GM23338 (cell line): ENCODE measurements around the gene KLHL18. TPM values are rescaled to one million over a fixed set of nuclear protein-coding genes. Genes with fewer than 3 reads are reported as not detected.
A peak's percentile ranks its signal among the peaks of the same experiment; 100 is the strongest.

Source experiments
- ATAC-seq: fragments of 200-7000 bp; cut with Tn5 transposase; 3 replicates; pipeline ENCODE4 v1.9.1; 2020
- DNase-seq: peaks from one replicate; pipeline ENCODE4 v3.0.0-alpha.2; 2015; ENCODE audit warnings: low spot score
- H2AFZ ChIP-seq: fragments of 200-600 bp; sonication (generic); 2 replicates; pipeline ENCODE4 v1.8.0; 2016; ENCODE audit warnings: antibody characterized with exemption, mild to moderate bottlenecking, moderate library complexity
- H3F3A ChIP-seq: fragments of 200-600 bp; sonication (generic); replicated peaks from 2 replicates; pipeline ENCODE4 v1.8.0; 2017; ENCODE audit warnings: antibody characterized with exemption, mixed run types, low read depth
- H3K27ac ChIP-seq: fragments of 200-600 bp; sonication (generic); 2 replicates; pipeline ENCODE4 v1.6.1; 2016; ENCODE audit warnings: low read depth
- H3K27me3 ChIP-seq: fragments of 200-600 bp; sonication (generic); 2 replicates; pipeline ENCODE4 v1.8.0; 2016; ENCODE audit warnings: mild to moderate bottlenecking, mixed run types, moderate library complexity; ENCODE audit not compliant: insufficient read depth
- H3K36me3 ChIP-seq: fragments of 200-600 bp; sonication (generic); 2 replicates; pipeline ENCODE4 v1.8.0; 2016; ENCODE audit warnings: mild to moderate bottlenecking; ENCODE audit not compliant: insufficient read depth
- H3K4me1 ChIP-seq: fragments of 200-600 bp; sonication (generic); 2 replicates; pipeline ENCODE4 v1.8.0; 2016; ENCODE audit warnings: mild to moderate bottlenecking, moderate library complexity; ENCODE audit not compliant: insufficient read depth
- H3K4me2 ChIP-seq: fragments of 200-600 bp; sonication (generic); 2 replicates; pipeline ENCODE4 v1.7.1; 2017; ENCODE audit warnings: mixed run types
- H3K4me3 ChIP-seq: fragments of 200-600 bp; sonication (generic); 2 replicates; pipeline ENCODE4 v1.6.1; 2016; ENCODE audit warnings: mixed run types
- H3K79me2 ChIP-seq: fragments of 200-600 bp; sonication (generic); replicated peaks from 2 replicates; pipeline ENCODE4 v1.8.0; 2017; ENCODE audit warnings: mild to moderate bottlenecking; ENCODE audit not compliant: insufficient read depth
- H3K9me2 ChIP-seq: fragments of 200-600 bp; sonication (generic); 2 replicates; pipeline ENCODE4 v1.8.0; 2017; ENCODE audit not compliant: insufficient read depth
- H4K20me1 ChIP-seq: fragments of 200-600 bp; sonication (generic); replicated peaks from 2 replicates; pipeline ENCODE4 v1.8.0; 2017; ENCODE audit warnings: mild to moderate bottlenecking; ENCODE audit not compliant: insufficient read depth
- H3K27ac Mint-ChIP-seq: 2 replicates; pipeline ENCODE4 v1.8.0; 2020; ENCODE audit warnings: inconsistent platforms, mild to moderate bottlenecking, moderate library complexity, mixed read lengths
- H3K27me3 Mint-ChIP-seq: 3 replicates; pipeline ENCODE4 v1.8.0; 2022; ENCODE audit warnings: low read depth, mild to moderate bottlenecking, moderate library complexity, mixed read lengths, inconsistent platforms; ENCODE audit not compliant: insufficient read depth, poor library complexity
- H3K36me3 Mint-ChIP-seq: 3 replicates; pipeline ENCODE4 v1.8.0; 2021; ENCODE audit warnings: low read depth, mild to moderate bottlenecking, inconsistent platforms, moderate library complexity, mixed read lengths
- H3K4me1 Mint-ChIP-seq: 3 replicates; pipeline ENCODE4 v1.8.0; 2020; ENCODE audit warnings: mild to moderate bottlenecking, inconsistent platforms, mixed read lengths
- H3K4me3 Mint-ChIP-seq: 3 replicates; pipeline ENCODE4 v1.8.0; 2021; ENCODE audit warnings: moderate library complexity, mild to moderate bottlenecking, inconsistent platforms, mixed read lengths
- H3K9me3 Mint-ChIP-seq: 3 replicates; pipeline ENCODE4 v1.8.0; 2020; ENCODE audit warnings: moderate library complexity, mild to moderate bottlenecking, inconsistent platforms, mixed read lengths
- CREB1 ChIP-seq: fragments of 250-450 bp; sonication (Bioruptor Pico); IDR thresholded peaks from 2 replicates; pipeline ENCODE4 v1.5.0; 2020; ENCODE audit warnings: low read depth, mild to moderate bottlenecking, moderate library complexity
- CTCF ChIP-seq, 2 experiments: fragments of 200-600 bp in 1 of 2; sonication (generic) in 1 of 2; conservative IDR thresholded peaks; 2 replicates each; pipeline versions ENCODE4 v1.5.1 to v1.6.1; 2016 to 2017; ENCODE audit warnings: antibody characterized with exemption in 2 of 2, low read depth in 2 of 2, mild to moderate bottlenecking in 2 of 2, moderate library complexity in 1 of 2
- ETS1 ChIP-seq: IDR thresholded peaks from 2 replicates; pipeline ENCODE4 v1.6.1; 2016; ENCODE audit warnings: antibody characterized with exemption
- EZH2 ChIP-seq: fragments of 200-600 bp; sonication (generic); IDR thresholded peaks from one replicate; pipeline ENCODE4 v1.8.0; 2017; ENCODE audit warnings: antibody characterized with exemption, mild to moderate bottlenecking, low read depth; ENCODE audit not compliant: unreplicated experiment
- EZH2phosphoT487 ChIP-seq: fragments of 200-600 bp; sonication (generic); IDR thresholded peaks from one replicate; pipeline ENCODE4 v1.8.1; 2018; ENCODE audit warnings: antibody characterized with exemption; ENCODE audit not compliant: unreplicated experiment
- NANOG ChIP-seq: IDR thresholded peaks from 2 replicates; pipeline ENCODE4 v1.6.1; 2016; ENCODE audit warnings: antibody characterized with exemption, borderline replicate concordance
- POLR2AphosphoS5 ChIP-seq: IDR thresholded peaks from 2 replicates; pipeline ENCODE4 v1.6.1; 2016; ENCODE audit warnings: antibody characterized with exemption, low read depth
- REST ChIP-seq: IDR thresholded peaks from one replicate; pipeline ENCODE4 v1.6.1; 2018; ENCODE audit warnings: antibody characterized with exemption; ENCODE audit not compliant: unreplicated experiment
- STAT1 ChIP-seq: IDR thresholded peaks from one replicate; pipeline ENCODE4 v1.6.1; 2016; ENCODE audit warnings: antibody characterized with exemption; ENCODE audit not compliant: unreplicated experiment
- ZNF114 ChIP-seq: fragments of 250-450 bp; sonication (Bioruptor Pico); IDR thresholded peaks from 2 replicates; pipeline ENCODE4 v1.5.0; 2020; ENCODE audit warnings: mild to moderate bottlenecking, moderate library complexity
- ZNF331 ChIP-seq: fragments of 250-450 bp; sonication (Bioruptor Pico); IDR thresholded peaks from 2 replicates; pipeline ENCODE4 v1.5.0; 2020; ENCODE audit warnings: low read depth, mild to moderate bottlenecking, moderate library complexity
- polyA plus RNA-seq: library from polyadenylated mRNA; unstranded; fragments of >200 nt; fragmentation: Nextera tagmentation; extraction: Ambion mirVana; gene quantifications from 2 replicates; pipeline ENCODE4 v1.2.1, GENCODE V29; 2016
- total RNA-seq: library from RNA; depleted of rRNA; stranded (reverse); fragments of >200 nt; shearing (Covaris generic); gene quantifications from 2 replicates; pipeline ENCODE4 v1.2.3, GENCODE V29; 2014

KLHL18 gene
- total and polyA plus RNA-seq, 2 experiments from 2014 or later = 11.3 to 18.1 TPM

DNA sequence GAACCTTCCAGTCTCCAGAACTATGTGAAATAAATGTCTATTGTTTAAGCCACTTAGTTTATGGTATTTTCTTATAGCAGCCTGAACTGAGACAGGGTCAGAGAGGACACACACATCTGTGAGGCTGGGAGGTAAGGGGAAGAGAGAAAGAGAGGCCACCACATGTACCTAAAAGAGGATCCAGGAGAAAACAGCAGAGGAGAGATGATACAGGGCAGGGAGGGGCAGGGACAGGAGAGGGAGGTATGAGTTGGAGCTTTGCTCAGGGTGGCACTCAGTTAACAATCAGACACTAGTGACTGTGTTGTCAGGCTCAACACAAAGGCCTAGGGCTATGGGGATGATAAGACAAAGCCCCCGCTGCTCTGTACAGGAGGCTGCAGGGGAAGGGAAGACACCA, 17.7 kb upstream of the KLHL18 start (continued):
- no peak for TF ChIP-seq ETS1
- TF ChIP-seq STAT1 = no peak
- TF ChIP-seq ZNF114 (CRISPR knock-in tag) = no peak

DNA sequence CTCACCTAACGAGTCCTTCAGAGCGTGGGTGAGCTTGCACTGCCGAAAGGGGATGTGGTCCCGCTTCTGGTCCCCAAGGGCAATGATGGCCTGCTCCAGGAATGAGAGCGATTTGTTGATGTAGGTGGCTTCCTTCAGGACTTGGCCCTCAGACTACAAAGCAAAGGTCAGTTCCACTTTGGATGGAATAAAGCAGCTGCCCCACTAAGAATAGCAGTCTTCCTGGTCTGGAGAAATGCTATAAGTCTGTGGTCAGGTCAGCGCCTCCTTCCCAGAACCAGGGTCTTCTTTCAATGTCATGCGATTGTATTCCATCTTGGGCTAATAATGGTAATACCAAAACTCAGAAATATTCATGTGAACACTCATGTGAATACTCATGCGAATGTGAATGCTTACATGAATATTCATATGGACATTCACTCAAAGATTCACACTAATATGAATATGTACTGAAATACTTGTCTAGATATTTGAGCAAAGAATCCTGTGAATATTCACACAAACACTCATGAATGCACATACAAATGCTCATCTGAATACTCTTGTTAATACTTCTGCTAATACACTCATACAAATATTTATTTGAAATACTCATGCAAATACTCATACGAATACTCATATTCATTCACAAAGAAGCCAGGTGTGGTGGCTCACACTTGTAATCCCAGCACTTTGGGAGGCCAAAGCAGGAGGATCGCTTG, 16.9 kb upstream of the KLHL18 start:
- H3K27ac ChIP-seq = no peak overlapping the region
- Mint-ChIP-seq H3K36me3 (no peaks in the 10 kb centered on the region), H3K4me1 (peaks cover under 1% of the 10 kb centered on the region; the same call in 2 of the 3 replicates), H3K4me3 (no peak overlapping the region; the same call in 2 of the 3 replicates), H3K9me3 (no peaks in the 10 kb centered on the region), H3K27me3 (peaks cover 9% of the 10 kb centered on the region), H3K27ac (no peak overlapping the region)
- H2AFZ ChIP-seq = no peak overlapping the region
- H3K36me3 ChIP-seq = no peaks in the 10 kb centered on the region
- no peaks in the 10 kb centered on the region for H3K9me2 ChIP-seq
- no peak overlapping the region for H3K4me3 ChIP-seq
- no peaks in the 10 kb centered on the region for H4K20me1 ChIP-seq
- H3K4me1 ChIP-seq = no peaks in the 10 kb centered on the region
- DNase-seq (no peak), ATAC-seq (no peak)
- TF ChIP-seq POLR2AphosphoS5 (no peak), CREB1 (CRISPR knock-in tag) (no peak), ZNF114 (CRISPR knock-in tag) (no peak), NANOG (no peak), ETS1 (no peak), EZH2 (no peak), ZNF331 (CRISPR knock-in tag) (no peak)
- no peaks in the 10 kb centered on the region for H3F3A ChIP-seq
- H3K79me2 ChIP-seq = no peaks in the 10 kb centered on the region
- H3K27me3 ChIP-seq = no peaks in the 10 kb centered on the region
- H3K4me2 ChIP-seq = no peak overlapping the region

DNA sequence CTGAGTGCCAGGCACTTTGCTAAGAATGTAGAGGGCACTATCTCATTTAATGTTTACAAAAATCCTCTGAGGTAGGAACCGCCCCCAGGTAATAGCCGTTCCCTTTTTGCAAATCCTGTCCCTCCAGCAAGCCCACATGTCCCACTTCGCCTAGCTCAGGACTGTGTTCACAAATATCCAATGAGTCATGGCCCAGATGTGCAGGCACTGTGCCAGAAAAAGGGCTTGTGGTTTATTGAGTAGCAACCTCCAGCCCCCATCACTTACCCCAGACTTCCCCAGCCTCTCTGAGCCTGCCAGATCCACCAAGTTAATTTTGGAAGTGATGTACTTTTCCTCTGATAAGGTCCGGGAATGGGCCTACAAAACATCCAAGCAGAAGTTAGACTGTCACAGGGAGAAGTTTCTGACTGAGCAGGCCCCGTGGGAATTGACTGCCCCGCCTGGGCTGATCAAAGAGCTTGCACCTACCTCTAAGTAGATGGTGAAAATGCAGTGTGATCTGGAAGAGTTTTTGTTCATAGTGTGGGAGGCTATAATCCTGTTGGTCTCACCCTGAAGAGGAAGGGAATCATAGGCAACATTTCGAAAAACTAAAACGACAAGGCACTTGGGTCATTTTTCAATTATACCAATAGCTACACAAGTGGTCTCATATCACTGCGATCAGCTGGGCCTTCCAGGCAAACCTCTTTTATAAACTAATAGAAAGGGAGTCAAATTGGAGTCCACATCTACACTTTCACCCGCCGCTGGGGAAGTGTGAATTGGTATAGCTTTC, 15.8 kb upstream of the KLHL18 start:
- H3F3A ChIP-seq = no peaks in the 10 kb centered on the region
- Mint-ChIP-seq H3K27me3 (peaks cover 9% of the 10 kb centered on the region), H3K4me3 (no peak overlapping the region), H3K9me3 (no peaks in the 10 kb centered on the region), H3K27ac (no peak overlapping the region), H3K4me1 (no peaks in the 10 kb centered on the region), H3K36me3 (no peaks in the 10 kb centered on the region)
- no peaks in the 10 kb centered on the region for H3K79me2 ChIP-seq
- H2AFZ ChIP-seq = peak overlapping the region; percentile 59; the same call in 1 of the 2 replicates
- no peak overlapping the region for H3K4me2 ChIP-seq
- H3K4me1 ChIP-seq = no peaks in the 10 kb centered on the region
- no peak for ATAC-seq
- H3K9me2 ChIP-seq = no peaks in the 10 kb centered on the region
- no peak overlapping the region for H3K27ac ChIP-seq
- DNase-seq = no peak
- no peaks in the 10 kb centered on the region for H3K27me3 ChIP-seq
- H4K20me1 ChIP-seq = no peaks in the 10 kb centered on the region
- H3K36me3 ChIP-seq = no peaks in the 10 kb centered on the region
- H3K4me3 ChIP-seq = no peak overlapping the region
- TF ChIP-seq EZH2 (no peak), EZH2phosphoT487 (no peak), CTCF (conservative IDR thresholded peaks at IDR 0.05; ENCODE audit: low read depth in 2 of 2) (no peak), STAT1 (no peak), REST (no peak), CREB1 (CRISPR knock-in tag) (no peak), ZNF114 (CRISPR knock-in tag) (no peak), ZNF331 (CRISPR knock-in tag) (no peak), POLR2AphosphoS5 (no peak)
